Measurements from ENCODE around the gene ZNF655. TPM values are rescaled to one million over a fixed set of nuclear protein-coding genes. Genes with fewer than 3 reads are reported as not detected.

ZNF655 gene
- total RNA-seq, 1 donor from 2014 or later = 26.1 TPM

- no peak overlapping the region for H3K4me3 ChIP-seq
- TF ChIP-seq CTCF (IDR thresholded peaks at IDR 0.05; ENCODE audit: borderline replicate concordance) = no peak
- DNase-seq = no peak
- H3K27me3 ChIP-seq (ENCODE audit: low read depth) = no peaks in the 10 kb centered on the region
- peaks cover 99% of the 10 kb centered on the region for H3K9me3 ChIP-seq (replicated peaks)
- peaks cover 42% of the 10 kb centered on the region for H3K36me3 ChIP-seq
- H3K4me1 ChIP-seq = no peaks in the 10 kb centered on the region
- intact Hi-C loops (cut with micrococcal nuclease) = no loop called here
- no peak overlapping the region for H3K27ac ChIP-seq (replicated peaks)
Measured at GRCh38 chr7:99535667-99536066, 22.8 kb upstream of the ZNF655 start.

GRCh38 chr7:99539213-99539811, 19.1 kb upstream of the ZNF655 start:
- H3K36me3 ChIP-seq = peaks cover 10% of the 10 kb centered on the region
- H3K9me3 ChIP-seq (replicated peaks) = peaks cover 99% of the 10 kb centered on the region
- no peak overlapping the region for H3K27ac ChIP-seq (replicated peaks)
- TF ChIP-seq CTCF (IDR thresholded peaks at IDR 0.05; ENCODE audit: borderline replicate concordance) = no peak
- no peaks in the 10 kb centered on the region for H3K27me3 ChIP-seq (ENCODE audit: low read depth)
- intact Hi-C loops (cut with micrococcal nuclease) = no loop called here
- H3K4me3 ChIP-seq = no peak overlapping the region
- DNase-seq = no peak
- H3K4me1 ChIP-seq = no peaks in the 10 kb centered on the region

GRCh38 chr7:99540542-99540941, 17.9 kb upstream of the ZNF655 start:
- no peaks in the 10 kb centered on the region for H3K27me3 ChIP-seq (ENCODE audit: low read depth)
- TF ChIP-seq CTCF (IDR thresholded peaks at IDR 0.05; ENCODE audit: borderline replicate concordance) = no peak
- H3K36me3 ChIP-seq = peaks cover 12% of the 10 kb centered on the region
- H3K27ac ChIP-seq (replicated peaks) = no peak overlapping the region
- no peak for DNase-seq
- intact Hi-C loops (cut with micrococcal nuclease) = no loop called here
- no peaks in the 10 kb centered on the region for H3K4me1 ChIP-seq
- H3K4me3 ChIP-seq = no peak overlapping the region
- peaks cover 90% of the 10 kb centered on the region for H3K9me3 ChIP-seq (replicated peaks)

DNA sequence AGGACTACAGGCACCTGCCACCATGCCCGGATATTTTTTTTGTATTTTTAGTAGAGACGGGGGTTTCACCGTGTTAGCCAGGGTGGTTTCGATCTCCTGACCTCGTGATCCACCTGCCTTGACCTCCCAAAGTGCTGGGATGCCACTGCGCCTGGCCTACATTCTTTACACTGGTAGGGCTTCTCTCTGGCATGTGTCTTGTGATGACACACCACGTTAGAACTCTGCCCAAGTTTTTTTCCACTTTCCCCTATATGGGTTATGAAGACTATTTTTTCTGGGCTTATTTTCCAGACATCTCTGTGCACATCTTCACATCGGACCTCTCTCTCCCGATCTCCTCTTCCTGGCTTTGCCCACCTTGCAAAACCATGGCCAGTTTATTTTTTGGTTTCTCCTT, 17.2 kb upstream of the ZNF655 start:
- Histone ChIP-seq H3K9me3 (replicated peaks) (peaks cover 90% of the 10 kb centered on the region), H3K4me3 (no peak overlapping the region), H3K36me3 (peaks cover 17% of the 10 kb centered on the region), H3K27ac (replicated peaks) (no peak overlapping the region), H3K4me1 (no peaks in the 10 kb centered on the region), H3K27me3 (ENCODE audit: low read depth) (no peaks in the 10 kb centered on the region)
- intact Hi-C loops (cut with micrococcal nuclease) = no loop called here
- no peak for DNase-seq
- no peak for TF ChIP-seq CTCF (IDR thresholded peaks at IDR 0.05; ENCODE audit: borderline replicate concordance)

- H3K27me3 ChIP-seq (ENCODE audit: low read depth) = no peaks in the 10 kb centered on the region
- no peaks in the 10 kb centered on the region for H3K4me1 ChIP-seq
- H3K36me3 ChIP-seq = peaks cover 36% of the 10 kb centered on the region
- no peak for TF ChIP-seq CTCF (IDR thresholded peaks at IDR 0.05; ENCODE audit: borderline replicate concordance)
- H3K9me3 ChIP-seq (replicated peaks) = peaks cover 88% of the 10 kb centered on the region
- no peak overlapping the region for H3K4me3 ChIP-seq
- no peak for DNase-seq
- H3K27ac ChIP-seq (replicated peaks) = no peak overlapping the region
- intact Hi-C loops (cut with micrococcal nuclease) = no loop called here
Measured at GRCh38 chr7:99543081-99543671, 15.3 kb upstream of the ZNF655 start.

Measured in left ventricle myocardium inferior (tissue), 1 donor.